ENCODE measurements around the gene SCNM1.
A peak's percentile ranks its signal among the peaks of the same experiment; 100 is the strongest.
"Not testable (repeated sequence)": the region's sequence is repeated elsewhere in the genome, so short reads cannot be mapped to it uniquely, and the experiment has no call there.

The SCNM1 gene

DNA sequence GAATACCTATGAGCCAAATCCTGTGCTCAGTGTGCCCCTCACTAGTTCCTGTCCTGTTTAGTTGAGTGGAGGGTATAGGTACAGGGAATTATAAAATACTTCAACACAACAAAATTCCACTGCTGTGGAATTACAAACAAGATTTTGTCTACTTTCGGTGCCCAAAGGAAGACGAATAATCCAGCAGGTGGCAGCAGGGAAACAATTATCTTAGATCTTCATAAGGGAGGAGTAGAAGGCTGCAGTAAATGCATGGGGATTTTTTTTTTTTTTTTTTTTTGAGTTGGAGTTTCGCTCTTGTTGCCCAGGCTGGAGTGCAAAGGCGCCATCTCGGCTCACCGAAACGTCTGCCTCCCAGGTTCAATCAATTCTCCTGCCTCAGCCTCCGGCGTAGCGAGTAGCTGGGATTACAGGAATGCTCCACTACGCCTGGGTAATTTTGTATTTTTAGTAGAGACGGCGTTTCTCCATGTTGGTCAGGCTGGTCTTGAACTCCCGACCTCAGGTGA is 30.4 kb downstream of the SCNM1 start:
- DNase-seq: peak; percentile 74

DNA sequence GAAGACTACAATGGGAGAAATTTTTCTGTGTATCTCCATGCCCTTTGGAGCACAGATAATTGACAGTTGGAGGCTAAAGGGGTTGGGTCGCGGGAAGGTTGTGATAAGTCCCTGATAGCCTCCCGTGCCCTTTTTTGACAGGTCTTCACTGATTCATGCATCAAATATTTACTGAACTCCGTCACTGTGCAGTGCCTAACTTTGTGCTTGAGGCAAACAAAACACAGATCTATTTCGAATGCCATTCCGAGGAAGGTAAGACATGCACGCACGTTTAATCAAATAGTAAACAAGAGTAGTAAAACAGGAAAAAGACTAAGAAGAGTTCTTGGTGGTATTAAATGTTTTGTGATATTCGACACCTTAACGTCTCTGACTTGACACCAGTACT is 31.9 kb downstream of the SCNM1 start:
- no peak for DNase-seq

- DNase-seq: peak; percentile 99
Observed at GRCh38 chr1:151198254-151199127, 32.5 kb downstream of the SCNM1 start, which contains the start of gene PIP5K1A. Gene PIP5K1A, plus strand, starts transcription at chr1:151198552. Its CDS starts 445 bp downstream, at chr1:151198997.

DNA sequence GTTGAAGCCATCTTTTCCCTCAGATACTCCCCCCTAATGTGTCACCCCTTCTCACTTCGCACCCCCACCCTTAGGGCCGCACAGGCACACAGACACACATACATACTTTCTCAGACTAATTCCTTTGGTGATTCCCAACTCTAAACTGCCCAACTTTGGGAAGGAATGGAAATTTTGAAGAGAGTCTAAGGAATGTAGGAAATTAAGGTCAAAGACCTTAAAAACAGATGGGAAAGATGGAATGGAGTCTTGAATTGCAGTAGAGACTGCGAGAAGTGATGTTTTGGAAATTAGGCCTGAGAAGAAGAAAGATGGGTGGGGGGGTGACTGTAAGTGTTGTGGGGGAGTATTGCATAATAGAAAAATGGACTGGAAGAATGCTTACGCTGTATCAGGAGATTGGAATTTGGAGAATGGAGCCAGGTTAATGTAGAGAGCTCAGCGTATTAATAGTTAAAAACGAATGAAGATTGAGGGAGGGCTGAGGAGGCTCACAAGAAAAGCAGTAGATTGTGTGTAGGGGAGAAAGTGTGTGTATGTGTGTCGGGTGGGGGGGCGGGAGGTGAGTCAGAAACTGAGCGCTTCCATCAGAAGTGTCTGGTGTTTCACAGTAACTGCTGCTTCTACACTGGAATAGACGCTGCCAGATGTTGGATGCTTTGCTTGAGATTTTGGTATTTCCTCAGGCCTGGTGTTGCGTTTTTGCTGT is 34.1 kb downstream of the SCNM1 start:
- DNase-seq: peak; percentile 14

DNA sequence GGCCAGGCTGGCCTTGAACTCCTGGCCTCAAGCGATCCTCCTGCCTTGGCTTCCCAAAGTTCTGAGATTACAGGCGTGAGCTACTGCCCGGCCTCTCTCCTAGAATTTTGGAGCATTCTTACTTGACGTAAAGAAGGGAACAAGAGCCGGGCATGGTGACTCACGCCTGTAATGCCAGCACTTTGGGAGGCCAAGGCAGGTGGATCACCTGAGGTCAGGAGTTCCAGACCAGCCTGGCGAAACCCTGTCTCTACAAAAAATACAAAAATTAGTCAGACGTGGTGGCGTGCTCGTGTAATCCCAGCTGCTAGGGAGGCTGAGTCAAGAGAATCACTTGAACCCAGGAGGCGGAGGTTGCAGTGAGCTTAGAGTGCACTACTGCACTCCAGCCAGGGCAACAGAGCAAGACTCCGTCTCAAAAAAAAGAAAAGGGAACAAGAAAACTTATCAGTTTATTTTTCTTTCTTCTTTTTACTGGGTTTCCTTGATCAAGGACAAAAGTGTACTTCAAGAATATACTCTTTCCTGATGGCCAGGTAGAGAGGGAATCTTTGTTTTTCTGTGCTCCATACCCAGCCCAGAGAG is 39.5 kb downstream of the SCNM1 start:
- not testable (repeated sequence) for DNase-seq

- DNase-seq: no peak
Observed at GRCh38 chr1:151210830-151211229, 44.9 kb downstream of the SCNM1 start.

DNA sequence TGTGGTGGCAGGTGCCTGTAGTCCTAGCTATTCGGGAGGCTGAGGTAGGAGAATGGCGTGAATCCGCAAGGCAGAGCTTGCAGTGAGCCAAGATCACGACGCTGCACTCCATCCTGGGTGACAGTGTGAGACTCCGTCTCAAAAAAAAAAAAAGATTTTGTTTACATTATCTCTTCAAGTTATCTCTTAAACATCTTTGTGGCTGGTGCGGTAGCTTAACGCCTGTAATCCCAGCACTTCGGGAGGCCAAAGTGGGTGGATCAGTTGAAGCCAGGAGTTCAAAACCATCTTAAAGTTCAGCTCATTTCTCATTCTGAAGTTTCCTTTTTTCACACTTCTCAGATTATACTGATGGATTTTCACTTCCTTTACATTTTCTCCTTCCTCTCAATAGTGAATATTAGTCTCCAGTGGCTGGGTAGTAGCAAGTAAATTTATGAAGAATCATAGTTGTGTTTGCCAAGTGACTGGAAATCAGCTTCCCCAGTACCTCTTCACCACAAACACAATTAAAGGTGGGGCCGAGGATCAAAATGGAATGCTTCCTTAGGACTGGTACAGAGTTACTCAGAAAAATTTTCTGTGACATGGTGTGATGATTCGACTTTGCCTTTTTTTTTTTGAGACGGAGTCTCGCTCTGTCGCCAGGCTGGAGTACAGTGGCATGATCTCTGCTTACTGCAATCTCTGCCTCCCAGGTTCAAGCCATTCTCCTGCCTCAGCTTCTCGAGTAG is 46.2 kb downstream of the SCNM1 start:
- peak; percentile 5 for DNase-seq

DNA sequence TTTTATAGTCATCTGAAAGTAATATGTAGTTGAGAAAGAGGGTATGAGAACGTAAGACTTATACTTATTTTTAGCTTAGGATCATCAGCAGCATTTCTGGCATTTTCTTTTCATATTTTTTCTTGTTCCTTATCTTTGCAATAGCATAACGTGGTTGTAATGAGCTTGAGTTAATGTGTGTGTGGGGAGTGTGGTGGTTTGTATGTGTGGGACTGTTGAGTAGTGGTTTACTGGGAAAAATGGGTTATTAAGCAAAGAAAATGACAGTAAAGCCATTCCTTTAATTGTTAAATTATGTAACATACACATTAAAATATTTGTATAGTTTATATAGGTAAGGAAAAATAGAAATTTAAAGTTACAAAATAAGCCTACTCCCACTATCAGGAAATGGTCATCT is 47.6 kb downstream of the SCNM1 start:
- no peak for DNase-seq
